HUES64 (cell line): ENCODE results near the gene TBC1D5.
"Not testable (repeated sequence)": the region's sequence is repeated elsewhere in the genome, so short reads cannot be mapped to it uniquely, and the experiment has no call there.

Experiments
- H3K27ac ChIP-seq: 2 replicates; pipeline ENCODE4 v1.7.0; 2013; ENCODE audit warnings: low read depth, low read length, inconsistent platforms
- H3K27me3 ChIP-seq: 2 replicates; pipeline ENCODE4 v1.6.1; 2013; ENCODE audit warnings: mild to moderate bottlenecking, low read length; ENCODE audit not compliant: insufficient read depth
- H3K36me3 ChIP-seq: 2 replicates; pipeline ENCODE4 v1.6.1; 2013; ENCODE audit warnings: mild to moderate bottlenecking, low read length; ENCODE audit not compliant: insufficient read depth
- H3K4me1 ChIP-seq: 2 replicates; pipeline ENCODE4 v1.6.1; 2013; ENCODE audit warnings: mild to moderate bottlenecking, low read length, moderate library complexity; ENCODE audit not compliant: insufficient read depth
- H3K4me3 ChIP-seq: 2 replicates; pipeline ENCODE4 v1.5.1; 2013; ENCODE audit warnings: mild to moderate bottlenecking, low read length, moderate library complexity
- H3K9ac ChIP-seq: 2 replicates; pipeline ENCODE4 v1.6.1; 2013; ENCODE audit warnings: mild to moderate bottlenecking, low read depth, low read length
- H3K9me3 ChIP-seq: 2 replicates; pipeline ENCODE4 v1.6.1; 2013; ENCODE audit warnings: low read depth, low read length; ENCODE audit not compliant: insufficient read depth
- WGBS: fragments of 150-250, 120-280 bp; methylation state at CpG from one replicate; pipeline ENCODE4 v1.1.7; 2013; ENCODE audit warnings: missing lambda C conversion rate; 5-methylcytosine and 5-hydroxymethylcytosine counted together

Gene TBC1D5

DNA sequence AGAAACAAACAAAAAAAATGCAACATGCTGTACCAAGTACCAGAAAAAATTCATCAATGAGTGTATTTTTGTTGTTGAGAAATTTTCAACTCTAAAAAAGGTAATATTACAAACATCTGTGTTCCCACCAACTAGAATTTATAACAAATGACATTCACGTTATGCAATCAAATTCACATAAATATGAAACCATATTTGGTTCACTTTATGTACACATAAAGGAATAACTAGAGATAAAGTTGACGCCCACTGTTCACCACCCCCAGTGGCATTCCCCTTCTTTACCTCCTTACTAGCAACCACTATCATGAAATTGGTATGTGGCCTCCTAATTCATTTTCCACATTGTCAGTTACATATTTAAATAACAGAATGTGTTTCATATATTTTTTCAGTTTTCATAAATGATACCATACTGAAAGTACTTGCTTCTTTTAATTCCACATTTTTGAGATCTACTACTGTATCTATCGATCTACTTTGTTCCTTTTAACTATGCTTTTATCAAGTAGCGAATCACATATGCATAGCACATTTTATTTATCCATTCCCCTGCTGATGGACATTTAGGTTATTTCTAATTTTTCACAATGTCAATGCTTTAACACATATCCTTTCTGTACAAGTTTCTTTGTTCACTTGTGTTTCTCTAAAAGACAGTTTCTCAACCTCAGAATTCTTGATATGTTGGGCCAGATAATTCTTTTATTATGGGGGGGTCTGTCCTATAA is 34.5 kb downstream of the TBC1D5 start:
- 94% methylated on average over 4 of the region's 4 CpGs for WGBS
- H3K27ac ChIP-seq, result no peak overlapping the region

DNA sequence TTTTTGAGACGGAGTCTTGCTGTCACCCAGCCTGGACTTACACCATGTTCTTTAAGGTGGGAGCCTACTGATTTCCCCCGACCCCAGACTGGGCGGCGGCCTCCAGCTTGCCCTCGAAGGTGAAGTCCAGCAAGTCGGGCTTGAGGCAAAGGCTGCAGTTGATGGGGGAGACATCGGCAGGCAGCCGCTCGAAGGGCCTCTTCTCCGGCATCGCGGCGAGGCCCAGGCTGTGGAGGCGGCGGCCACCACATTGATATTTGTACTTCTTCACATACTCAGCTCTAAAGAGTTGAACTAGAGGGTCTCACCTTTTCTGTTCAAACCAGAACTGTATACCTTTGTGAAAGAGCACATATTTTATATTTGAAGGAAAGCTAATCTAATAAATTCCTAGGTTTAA is 36.4 kb downstream of the TBC1D5 start:
- H3K36me3 ChIP-seq, H3K27ac ChIP-seq, H3K4me3 ChIP-seq, H3K27me3 ChIP-seq, H3K4me1 ChIP-seq, H3K9ac ChIP-seq: not testable (repeated sequence)
- peaks cover 11% of the 10 kb centered on the region; the same call in 1 of the 2 replicates for H3K9me3 ChIP-seq
- WGBS, result 95% methylated on average over 15 of the region's 15 CpGs

More for the DNA sequence above, 34.5 kb downstream of the TBC1D5 start:
- no peaks in the 10 kb centered on the region for H3K27me3 ChIP-seq
- no peak overlapping the region for H3K9ac ChIP-seq
- no peak overlapping the region for H3K4me3 ChIP-seq
- H3K4me1 ChIP-seq, result no peaks in the 10 kb centered on the region
- H3K9me3 ChIP-seq, result peaks cover 11% of the 10 kb centered on the region; the same call in 1 of the 2 replicates
- H3K36me3 ChIP-seq, result no peaks in the 10 kb centered on the region

DNA sequence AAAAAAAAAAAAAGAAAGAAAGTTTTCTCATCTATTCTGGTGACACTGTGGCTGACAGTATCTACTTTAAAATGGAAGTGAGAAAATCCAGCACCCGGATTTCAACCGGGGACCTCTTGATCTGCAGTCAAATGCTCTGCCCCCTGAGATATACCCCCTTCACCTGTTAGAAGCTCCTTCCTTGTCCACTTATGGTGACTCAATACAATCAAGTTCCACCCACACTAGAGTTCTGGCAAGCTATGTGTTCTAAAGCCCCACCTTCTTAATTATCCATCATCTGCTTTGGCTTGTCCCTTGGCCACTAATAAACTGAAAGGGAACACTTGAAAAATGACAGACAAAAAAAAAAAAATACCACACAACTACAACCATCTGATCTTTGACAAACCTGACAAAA is 42.6 kb downstream of the TBC1D5 start:
- not testable (repeated sequence) for H3K9ac ChIP-seq, H3K27ac ChIP-seq, H3K4me1 ChIP-seq, H3K9me3 ChIP-seq, H3K4me3 ChIP-seq, H3K36me3 ChIP-seq, H3K27me3 ChIP-seq
- WGBS, result 94% methylated on average over 2 of the region's 2 CpGs

DNA sequence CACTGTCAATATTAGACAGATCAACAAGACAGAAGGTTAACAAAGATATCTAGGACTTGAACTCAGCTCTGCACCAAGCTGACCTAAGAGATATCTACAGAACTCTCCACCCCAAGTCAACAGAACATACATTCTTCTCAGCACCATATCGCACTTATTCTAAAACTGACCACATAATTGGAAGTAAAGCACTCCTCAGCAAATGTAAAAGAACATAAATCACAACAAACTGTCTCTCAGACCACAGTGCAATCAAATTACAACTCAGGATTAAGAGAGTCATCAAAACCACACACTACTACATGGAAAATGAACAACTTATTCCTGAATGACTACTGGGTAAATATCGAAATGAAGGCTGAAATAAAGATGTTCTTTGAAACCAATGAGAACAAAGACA is 46.8 kb downstream of the TBC1D5 start:
- not testable (repeated sequence) for H3K27ac ChIP-seq, H3K9ac ChIP-seq, H3K9me3 ChIP-seq, H3K4me3 ChIP-seq, H3K36me3 ChIP-seq, H3K4me1 ChIP-seq, H3K27me3 ChIP-seq
- WGBS, result 97% methylated on average over 1 of the region's 2 CpGs

DNA sequence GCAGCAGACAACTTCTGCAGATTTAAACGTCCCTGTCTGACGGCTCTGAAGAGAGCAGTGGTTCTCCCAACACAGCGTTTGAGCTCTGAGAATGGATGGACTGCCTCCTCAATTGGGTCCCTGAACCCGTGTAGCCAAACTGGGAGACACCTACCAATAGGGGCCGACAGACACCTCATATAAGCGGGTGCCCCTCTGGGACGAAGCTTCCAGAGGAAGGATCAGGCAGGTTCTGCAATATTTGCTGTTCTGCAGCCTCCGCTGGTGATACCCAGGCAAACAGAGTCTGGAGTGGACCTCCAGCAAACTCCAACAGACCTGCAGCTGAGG is 48.8 kb downstream of the TBC1D5 start:
- not testable (repeated sequence) for H3K4me3 ChIP-seq, H3K9ac ChIP-seq, H3K27me3 ChIP-seq, H3K4me1 ChIP-seq, H3K36me3 ChIP-seq, H3K9me3 ChIP-seq, H3K27ac ChIP-seq
- 94% methylated on average over 8 of the region's 8 CpGs for WGBS

DNA sequence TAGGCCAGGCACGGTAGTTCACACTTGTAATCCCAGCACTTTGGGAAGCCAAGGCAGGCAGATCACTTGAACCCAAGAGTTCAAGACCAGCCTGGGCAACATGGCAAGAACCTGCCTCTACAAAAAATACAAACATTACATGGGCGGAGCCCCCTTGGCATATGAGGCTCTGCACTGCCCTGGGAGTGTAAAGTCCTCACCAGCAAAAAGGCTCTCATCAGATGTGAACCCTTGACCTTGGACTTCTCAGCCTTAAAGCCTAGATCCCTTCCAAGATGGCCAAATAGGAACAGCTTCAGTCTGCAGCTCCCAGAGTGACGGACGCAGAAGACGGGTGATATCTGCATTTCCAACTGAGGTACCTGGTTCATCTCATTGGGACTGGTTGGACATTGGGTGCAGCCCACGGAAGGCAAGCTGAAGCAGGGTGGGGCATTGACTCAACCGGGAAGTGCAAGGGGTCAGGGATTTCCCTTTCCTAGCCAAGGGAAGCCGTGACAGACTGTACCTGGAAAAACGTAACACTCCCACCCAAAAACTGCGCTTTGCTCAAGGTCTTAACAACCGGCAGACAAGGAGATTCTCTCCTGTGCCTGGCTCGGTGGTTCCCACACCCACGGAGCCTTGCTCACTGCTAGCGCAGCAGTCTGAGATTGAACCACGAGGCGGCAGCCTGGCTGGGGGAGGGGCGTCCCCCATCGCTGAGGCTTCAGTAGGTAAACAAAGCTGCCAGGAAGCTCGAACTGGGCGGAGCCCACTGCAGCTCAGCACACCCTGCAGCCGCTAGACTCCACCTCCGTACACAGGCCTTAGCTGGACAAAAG is 49.4 kb downstream of the TBC1D5 start:
- H3K4me1 ChIP-seq, H3K4me3 ChIP-seq, H3K9me3 ChIP-seq, H3K27me3 ChIP-seq, H3K27ac ChIP-seq, H3K9ac ChIP-seq, H3K36me3 ChIP-seq: not testable (repeated sequence)
- WGBS, result 93% methylated on average over 22 of the region's 22 CpGs

DNA sequence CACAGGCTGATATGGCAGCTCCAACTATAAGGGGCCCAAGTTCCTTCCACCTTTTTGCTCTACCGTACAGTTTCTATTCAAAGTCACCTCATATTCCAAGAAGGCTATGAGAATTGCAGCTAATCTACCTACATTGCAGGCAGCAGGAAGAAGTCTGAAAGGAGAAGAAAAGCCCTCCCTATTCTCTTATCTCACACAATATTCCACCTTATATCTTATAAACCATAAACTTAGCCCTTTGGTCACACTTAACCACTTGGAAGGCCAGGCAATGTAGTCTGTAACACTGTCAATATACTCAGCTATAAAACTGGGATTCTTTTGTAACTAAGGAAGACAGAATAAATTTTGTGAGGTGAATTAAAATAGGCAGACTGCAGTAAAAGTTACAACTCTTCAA is 54.9 kb downstream of the TBC1D5 start:
- 100% methylated on average over 1 of the region's 1 CpG for WGBS
- Histone ChIP-seq H3K4me1 (no peaks in the 10 kb centered on the region), H3K36me3 (no peaks in the 10 kb centered on the region), H3K27me3 (no peaks in the 10 kb centered on the region), H3K9ac (no peak overlapping the region), H3K4me3 (no peak overlapping the region), H3K27ac (no peak overlapping the region), H3K9me3 (no peaks in the 10 kb centered on the region)

DNA sequence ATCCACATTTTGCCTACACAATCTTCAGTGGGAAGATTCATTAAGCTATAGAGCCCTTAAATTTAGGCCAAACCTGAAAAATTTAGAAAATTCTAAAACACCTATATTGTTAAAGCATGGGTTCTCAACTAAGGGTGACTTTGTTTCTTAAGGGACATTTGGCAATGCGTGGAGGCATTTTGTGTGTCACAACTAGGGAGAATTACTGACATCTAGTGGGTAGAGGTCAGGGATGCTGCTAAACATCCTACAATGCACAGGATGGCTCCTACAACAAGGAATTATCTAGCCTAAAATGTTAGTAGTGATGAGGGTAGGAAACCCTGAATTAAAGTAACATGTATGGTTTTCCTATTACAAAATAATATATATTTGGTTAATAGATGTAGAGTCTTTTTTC is 55.8 kb downstream of the TBC1D5 start:
- Histone ChIP-seq H3K27ac (no peak overlapping the region), H3K9me3 (no peaks in the 10 kb centered on the region), H3K9ac (no peak overlapping the region), H3K4me3 (no peak overlapping the region), H3K27me3 (no peaks in the 10 kb centered on the region), H3K4me1 (no peaks in the 10 kb centered on the region), H3K36me3 (no peaks in the 10 kb centered on the region)
- 32% methylated on average over 1 of the region's 1 CpG for WGBS

DNA sequence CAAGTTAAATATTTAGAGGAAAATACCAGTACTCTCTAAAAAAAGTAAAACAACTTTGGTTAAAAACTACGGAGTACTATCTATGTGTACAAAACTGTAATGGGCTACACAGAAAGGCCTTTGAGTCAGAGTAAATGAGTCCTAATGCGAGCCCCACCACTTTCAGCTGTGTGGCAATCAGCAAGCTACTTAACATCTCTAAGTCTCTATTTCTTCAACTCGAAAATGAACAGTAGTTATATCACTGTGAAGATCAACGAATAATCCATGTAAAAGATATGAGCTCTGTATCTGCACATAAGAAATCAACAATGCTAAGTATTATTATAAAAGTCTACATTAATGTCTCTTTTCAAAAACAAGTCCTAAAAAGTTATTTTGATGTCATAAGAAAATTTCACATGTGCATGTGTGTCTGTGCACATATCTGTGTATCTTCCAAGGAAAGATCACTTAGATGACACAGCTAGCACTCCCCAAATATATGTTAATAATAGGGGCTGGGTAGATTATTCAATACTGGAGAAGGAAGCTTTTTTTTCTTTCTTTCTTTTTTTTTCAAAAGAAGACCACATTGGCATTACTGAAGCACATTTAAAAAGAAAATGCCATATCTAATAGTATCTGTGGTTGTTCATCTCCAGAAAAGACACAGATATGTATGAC is 58.8 kb downstream of the TBC1D5 start:
- no peaks in the 10 kb centered on the region for H3K9me3 ChIP-seq
- no peaks in the 10 kb centered on the region for H3K27me3 ChIP-seq
- H3K27ac ChIP-seq, result no peak overlapping the region
- H3K4me1 ChIP-seq, result no peaks in the 10 kb centered on the region
- WGBS, result 93% methylated on average over 3 of the region's 4 CpGs
- H3K4me3 ChIP-seq, result no peak overlapping the region
- H3K36me3 ChIP-seq, result no peaks in the 10 kb centered on the region
- no peak overlapping the region for H3K9ac ChIP-seq

DNA sequence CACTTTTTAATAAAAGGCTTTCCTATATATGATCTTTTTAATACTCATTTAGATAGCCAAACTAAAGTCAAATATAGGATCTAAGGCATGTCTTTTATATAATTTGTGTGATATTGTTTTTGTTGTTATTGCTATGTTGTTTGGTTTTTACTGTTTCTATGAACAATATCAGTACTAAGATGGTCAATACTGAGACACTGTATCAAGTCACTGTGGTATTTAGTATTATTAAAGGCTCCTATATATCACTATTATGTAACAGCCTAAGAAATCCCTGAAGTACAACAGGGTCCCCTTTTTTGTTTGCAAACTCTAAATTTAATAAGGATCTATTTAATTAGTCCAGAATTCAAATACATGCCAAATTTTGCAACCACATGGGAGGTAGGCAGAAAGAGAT is 61.9 kb downstream of the TBC1D5 start:
- H3K4me1 ChIP-seq, result no peaks in the 10 kb centered on the region
- no peak overlapping the region for H3K4me3 ChIP-seq
- no peaks in the 10 kb centered on the region for H3K9me3 ChIP-seq
- H3K36me3 ChIP-seq, result no peaks in the 10 kb centered on the region
- no peak overlapping the region for H3K9ac ChIP-seq
- no peaks in the 10 kb centered on the region for H3K27me3 ChIP-seq
- H3K27ac ChIP-seq, result no peak overlapping the region

DNA sequence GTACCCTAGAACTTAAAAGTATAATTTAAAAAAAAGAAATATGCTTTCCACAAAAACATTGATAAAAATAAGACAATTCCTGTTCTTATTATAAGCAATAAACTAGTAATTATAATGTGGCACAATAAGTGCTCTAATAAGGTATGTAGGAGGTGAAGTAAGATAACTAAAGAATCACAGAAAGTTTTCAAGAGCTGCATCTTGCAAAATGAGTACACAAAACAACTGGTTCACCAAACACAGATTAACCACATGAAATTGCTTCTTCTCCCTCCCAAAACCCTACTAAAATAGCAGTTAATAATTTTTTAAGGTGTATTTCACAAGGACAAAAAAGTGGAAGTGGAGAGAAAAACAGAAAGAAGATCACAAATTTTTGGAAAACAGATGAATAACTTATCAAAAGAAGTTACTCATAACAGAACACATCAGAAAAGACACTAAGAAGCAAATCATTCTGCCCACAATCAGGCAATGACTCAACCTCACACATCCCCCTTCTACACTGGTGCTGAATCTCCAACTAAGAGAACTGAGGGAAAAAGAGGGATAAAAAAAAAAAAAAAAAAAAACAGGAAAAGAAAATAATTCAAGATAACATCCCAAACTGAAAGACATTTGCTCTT is 64.2 kb downstream of the TBC1D5 start:
- peaks cover 2% of the 10 kb centered on the region; the same call in 1 of the 2 replicates for H3K4me1 ChIP-seq
- no peak overlapping the region for H3K27ac ChIP-seq
- no peaks in the 10 kb centered on the region for H3K27me3 ChIP-seq
- H3K36me3 ChIP-seq, result no peaks in the 10 kb centered on the region
- no peaks in the 10 kb centered on the region for H3K9me3 ChIP-seq
- H3K9ac ChIP-seq, result no peak overlapping the region
- no peak overlapping the region for H3K4me3 ChIP-seq
